Fibroblast of skin of right biceps (primary cell): Measurements from ENCODE around the gene ZC3HAV1.
A peak's percentile ranks its signal among the peaks of the same experiment; 100 is the strongest.
"Not testable (repeated sequence)": the region's sequence is repeated elsewhere in the genome, so short reads cannot be mapped to it uniquely, and the experiment has no call there.

Experiments
- DNase-seq: peaks from one replicate; pipeline ENCODE4 v3.0.0-alpha.2; 2013

The ZC3HAV1 gene

GRCh38 chr7:139081584-139081983 is 27.9 kb downstream of the ZC3HAV1 start:
- DNase-seq, result no peak

- no peak for DNase-seq
These were observed 28.6 kb downstream of the ZC3HAV1 start for GRCh38 chr7:139080905-139081304.

GRCh38 chr7:139079861-139080260 is 29.7 kb downstream of the ZC3HAV1 start:
- no peak for DNase-seq

- DNase-seq, result no peak
These were observed 30.6 kb downstream of the ZC3HAV1 start for GRCh38 chr7:139078911-139079310.

- no peak for DNase-seq
These were observed 31.1 kb downstream of the ZC3HAV1 start for GRCh38 chr7:139078399-139078798.

GRCh38 chr7:139077706-139078105 is 31.8 kb downstream of the ZC3HAV1 start:
- DNase-seq, result not testable (repeated sequence)

- DNase-seq, result no peak
These were observed 33.4 kb downstream of the ZC3HAV1 start for GRCh38 chr7:139075871-139076686.

- peak; percentile 76 for DNase-seq
These were observed 34.4 kb downstream of the ZC3HAV1 start for GRCh38 chr7:139075031-139075652.

- no peak for DNase-seq
These were observed 36.7 kb downstream of the ZC3HAV1 start for GRCh38 chr7:139072796-139073195.

- DNase-seq, result no peak
These were observed 37.8 kb downstream of the ZC3HAV1 start for GRCh38 chr7:139071680-139072079.

GRCh38 chr7:139068544-139069399 is 40.7 kb downstream of the ZC3HAV1 start:
- no peak for DNase-seq

- DNase-seq, result no peak
These were observed 43.2 kb downstream of the ZC3HAV1 start for GRCh38 chr7:139066315-139066714.

- no peak for DNase-seq
These were observed 44.2 kb downstream of the ZC3HAV1 start for GRCh38 chr7:139065323-139065722.

- no peak for DNase-seq
These were observed 48.1 kb downstream of the ZC3HAV1 start for GRCh38 chr7:139061416-139061815.

GRCh38 chr7:139060695-139061237 is 48.8 kb downstream of the ZC3HAV1 start:
- DNase-seq, result no peak

GRCh38 chr7:139059905-139060304 is 49.6 kb downstream of the ZC3HAV1 start:
- no peak for DNase-seq

GRCh38 chr7:139058943-139059342 is 50.6 kb downstream of the ZC3HAV1 start:
- peak; percentile 65 for DNase-seq

- DNase-seq, result no peak
These were observed 53.8 kb downstream of the ZC3HAV1 start for GRCh38 chr7:139055674-139056073.

GRCh38 chr7:139054656-139055055 is 54.9 kb downstream of the ZC3HAV1 start:
- not testable (repeated sequence) for DNase-seq

- DNase-seq, result no peak
These were observed 55.4 kb downstream of the ZC3HAV1 start for GRCh38 chr7:139054101-139054500.

- no peak for DNase-seq
These were observed 57.9 kb downstream of the ZC3HAV1 start for GRCh38 chr7:139051655-139052054.

GRCh38 chr7:139049936-139050335 is 59.6 kb downstream of the ZC3HAV1 start:
- peak; percentile 45 for DNase-seq

- DNase-seq, result no peak
These were observed 60.4 kb downstream of the ZC3HAV1 start for GRCh38 chr7:139049111-139049510.
